Neural cell (in vitro differentiated cells): ENCODE data around the gene BET1L. TPM values are rescaled to one million over a fixed set of nuclear protein-coding genes. Genes with fewer than 3 reads are reported as not detected.
"Not testable (repeated sequence)": the region's sequence is repeated elsewhere in the genome, so short reads cannot be mapped to it uniquely, and the experiment has no call there.

ENCODE experiments used
- H2AFZ ChIP-seq: fragments of 200-600, 300-800 bp; sonication (generic), shearing (Covaris generic); 2 replicates; pipeline ENCODE4 v1.6.0; 2014; ENCODE audit warnings: low read depth, mild to moderate bottlenecking, antibody characterized with exemption, low read length, moderate library complexity
- H3F3A ChIP-seq: fragments of 200-600 bp; shearing (Covaris generic); 2 replicates; pipeline ENCODE4 v1.6.1; 2016; ENCODE audit warnings: mild to moderate bottlenecking, moderate library complexity, mixed read lengths, antibody characterized with exemption, low read length; ENCODE audit not compliant: insufficient read depth, poor library complexity, severe bottlenecking
- H3K27ac ChIP-seq: fragments of 200-600, 300-800 bp; sonication (generic), shearing (Covaris generic); 2 replicates; pipeline ENCODE4 v1.5.1; 2014; ENCODE audit warnings: mild to moderate bottlenecking, low read length, moderate library complexity
- H3K27me3 ChIP-seq: fragments of 300-800, 200-600 bp; sonication (generic), shearing (Covaris generic); 2 replicates; pipeline ENCODE4 v1.6.0; 2014; ENCODE audit warnings: mild to moderate bottlenecking, low read depth, low read length, moderate library complexity; ENCODE audit not compliant: insufficient read depth
- H3K36me3 ChIP-seq: fragments of 300-800, 200-600 bp; sonication (generic), shearing (Covaris generic); 2 replicates; pipeline ENCODE4 v1.5.1; 2014; ENCODE audit warnings: mild to moderate bottlenecking, antibody characterized with exemption, low read length, moderate library complexity; ENCODE audit not compliant: insufficient read depth
- H3K4me2 ChIP-seq: fragments of 300-800, 200-600 bp; sonication (generic), shearing (Covaris generic); 2 replicates; pipeline ENCODE4 v1.6.0; 2014; ENCODE audit warnings: mild to moderate bottlenecking, low read length
- H3K4me3 ChIP-seq: fragments of 300-800, 200-600 bp; sonication (generic), shearing (Covaris generic); 2 replicates; pipeline ENCODE4 v1.5.1; 2014; ENCODE audit warnings: mild to moderate bottlenecking, low read length, moderate library complexity
- H3K79me2 ChIP-seq: fragments of 200-600 bp; shearing (Covaris generic); replicated peaks from 2 replicates; pipeline ENCODE4 v1.6.0; 2014; ENCODE audit warnings: mild to moderate bottlenecking, low read length, moderate library complexity; ENCODE audit not compliant: insufficient read depth
- H3K9ac ChIP-seq: fragments of 300-800, 200-600 bp; sonication (generic), shearing (Covaris generic); 2 replicates; pipeline ENCODE4 v1.6.1; 2016; ENCODE audit warnings: mild to moderate bottlenecking, low read length, mixed read lengths
- H3K9me2 ChIP-seq: fragments of 200-600 bp; shearing (Covaris generic); 2 replicates; pipeline ENCODE4 v1.6.1; 2016; ENCODE audit warnings: mild to moderate bottlenecking, low read length, mixed read lengths; ENCODE audit not compliant: insufficient read depth
- H3K9me3 ChIP-seq: fragments of 200-600, 300-800 bp; sonication (generic), shearing (Covaris generic); 2 replicates; pipeline ENCODE4 v1.6.1; 2016; ENCODE audit warnings: mild to moderate bottlenecking, mixed run types, low read length, moderate library complexity, mixed read lengths
- H4K20me1 ChIP-seq: fragments of 200-600 bp; shearing (Covaris generic); 2 replicates; pipeline ENCODE4 v1.6.1; 2016; ENCODE audit warnings: mild to moderate bottlenecking, mixed run types; ENCODE audit not compliant: insufficient read depth
- RAD21 ChIP-seq: fragments of 450-650 bp; conservative IDR thresholded peaks from 2 replicates; pipeline ENCODE4 v1.6.1; 2014; ENCODE audit warnings: antibody characterized with exemption, mild to moderate bottlenecking, moderate library complexity
- SMC3 ChIP-seq: fragments of 450-650 bp; conservative IDR thresholded peaks from 2 replicates; pipeline ENCODE4 v1.6.1; 2014; ENCODE audit warnings: antibody characterized with exemption, mild to moderate bottlenecking, moderate library complexity; ENCODE audit not compliant: poor library complexity
- polyA plus RNA-seq: library from polyadenylated mRNA; depleted of rRNA; stranded (reverse); fragments of >200 nt; gene quantifications from 2 replicates; pipeline ENCODE4 v1.2.3, GENCODE V29; 2014
- TF ChIP-seq, protein P1 (sequence below): fragments of 450-650 bp; IDR thresholded peaks from 2 replicates; pipeline ENCODE4 v1.5.1; 2014; ENCODE audit warnings: antibody characterized with exemption, mild to moderate bottlenecking, moderate library complexity; ENCODE audit not compliant: poor library complexity, severe bottlenecking

The BET1L gene
- polyA plus RNA-seq, 1 donor from 2014 or later = 7.6 TPM

DNA sequence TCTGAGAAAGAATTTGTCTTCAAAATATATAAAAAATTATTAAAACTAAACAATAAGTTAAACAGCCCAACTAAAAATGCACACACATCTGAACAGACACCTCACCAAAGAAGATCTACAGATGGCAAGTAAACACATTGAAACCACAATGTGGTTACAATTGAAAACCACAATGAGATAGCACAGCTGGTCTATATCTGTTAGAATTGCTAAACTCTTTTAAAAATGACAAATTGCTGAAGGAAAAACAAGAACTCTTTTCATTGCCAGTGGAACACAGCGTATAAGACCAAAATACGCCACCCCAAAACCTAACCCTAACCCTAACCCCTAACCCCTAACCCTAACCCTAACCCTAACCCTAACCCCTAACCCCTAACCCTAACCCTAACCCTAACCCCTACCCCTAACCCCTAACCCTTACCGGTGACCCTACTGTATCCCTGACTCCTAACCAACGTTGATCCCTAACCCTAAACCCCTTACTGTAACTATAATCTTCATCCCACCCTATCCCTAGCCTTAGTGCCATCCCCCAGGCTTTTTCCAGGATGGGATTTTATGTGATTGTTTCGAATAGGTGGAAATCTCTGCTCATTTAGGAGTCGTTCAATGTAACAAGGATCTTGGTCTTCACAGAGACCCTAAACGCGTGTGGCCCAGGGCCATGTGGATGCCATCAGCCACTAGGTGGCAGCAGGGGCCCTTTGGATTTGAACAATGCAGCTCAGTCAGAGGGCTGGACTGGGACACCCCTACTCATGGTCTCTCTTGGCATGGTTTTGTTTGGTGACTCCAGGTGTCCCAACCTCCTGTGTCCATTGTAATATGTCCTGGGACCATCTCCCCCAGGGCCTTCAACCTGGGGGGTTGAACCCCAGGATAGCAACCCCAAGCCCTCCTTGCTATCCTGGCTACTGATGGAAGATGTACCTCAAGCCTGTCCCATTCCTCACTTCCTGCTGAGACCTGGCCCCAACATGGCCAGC is 15.4 kb downstream of the BET1L start:
- H3K36me3 ChIP-seq, H4K20me1 ChIP-seq, H2AFZ ChIP-seq, H3K9me2 ChIP-seq, H3K9ac ChIP-seq, H3F3A ChIP-seq, H3K79me2 ChIP-seq, H3K9me3 ChIP-seq, H3K4me2 ChIP-seq, H3K27me3 ChIP-seq, H3K4me3 ChIP-seq, H3K27ac ChIP-seq: not testable (repeated sequence)
- TF ChIP-seq RAD21 (peak; percentile 53), SMC3 (peak; percentile 54)
- TF ChIP-seq, protein P1, sequence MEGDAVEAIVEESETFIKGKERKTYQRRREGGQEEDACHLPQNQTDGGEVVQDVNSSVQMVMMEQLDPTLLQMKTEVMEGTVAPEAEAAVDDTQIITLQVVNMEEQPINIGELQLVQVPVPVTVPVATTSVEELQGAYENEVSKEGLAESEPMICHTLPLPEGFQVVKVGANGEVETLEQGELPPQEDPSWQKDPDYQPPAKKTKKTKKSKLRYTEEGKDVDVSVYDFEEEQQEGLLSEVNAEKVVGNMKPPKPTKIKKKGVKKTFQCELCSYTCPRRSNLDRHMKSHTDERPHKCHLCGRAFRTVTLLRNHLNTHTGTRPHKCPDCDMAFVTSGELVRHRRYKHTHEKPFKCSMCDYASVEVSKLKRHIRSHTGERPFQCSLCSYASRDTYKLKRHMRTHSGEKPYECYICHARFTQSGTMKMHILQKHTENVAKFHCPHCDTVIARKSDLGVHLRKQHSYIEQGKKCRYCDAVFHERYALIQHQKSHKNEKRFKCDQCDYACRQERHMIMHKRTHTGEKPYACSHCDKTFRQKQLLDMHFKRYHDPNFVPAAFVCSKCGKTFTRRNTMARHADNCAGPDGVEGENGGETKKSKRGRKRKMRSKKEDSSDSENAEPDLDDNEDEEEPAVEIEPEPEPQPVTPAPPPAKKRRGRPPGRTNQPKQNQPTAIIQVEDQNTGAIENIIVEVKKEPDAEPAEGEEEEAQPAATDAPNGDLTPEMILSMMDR = peak; percentile 58

DNA sequence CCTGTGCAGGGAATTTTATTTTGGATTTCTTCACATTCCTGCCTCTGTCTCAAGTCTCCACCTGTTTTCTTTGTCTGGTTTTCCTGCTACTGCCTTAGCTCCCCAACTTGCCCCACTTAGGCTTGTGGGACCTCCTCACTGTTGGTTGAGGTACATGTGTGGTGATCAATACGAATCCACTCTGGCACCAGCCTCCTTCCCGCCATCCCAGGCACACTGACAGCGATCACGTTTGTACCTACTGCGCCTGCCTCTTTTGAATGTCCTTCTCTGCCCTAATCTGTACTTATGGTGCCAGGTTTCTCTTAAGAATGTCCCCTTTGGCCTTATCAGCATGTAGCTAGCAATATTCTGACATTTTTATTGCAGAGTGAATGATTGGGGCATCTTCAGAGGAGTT is 16.7 kb downstream of the BET1L start:
- H3K9ac ChIP-seq, H3K36me3 ChIP-seq, H3K4me3 ChIP-seq, H3F3A ChIP-seq, H4K20me1 ChIP-seq, H3K27ac ChIP-seq, H2AFZ ChIP-seq, H3K9me3 ChIP-seq, H3K27me3 ChIP-seq, H3K79me2 ChIP-seq, H3K4me2 ChIP-seq, H3K9me2 ChIP-seq: not testable (repeated sequence)

DNA sequence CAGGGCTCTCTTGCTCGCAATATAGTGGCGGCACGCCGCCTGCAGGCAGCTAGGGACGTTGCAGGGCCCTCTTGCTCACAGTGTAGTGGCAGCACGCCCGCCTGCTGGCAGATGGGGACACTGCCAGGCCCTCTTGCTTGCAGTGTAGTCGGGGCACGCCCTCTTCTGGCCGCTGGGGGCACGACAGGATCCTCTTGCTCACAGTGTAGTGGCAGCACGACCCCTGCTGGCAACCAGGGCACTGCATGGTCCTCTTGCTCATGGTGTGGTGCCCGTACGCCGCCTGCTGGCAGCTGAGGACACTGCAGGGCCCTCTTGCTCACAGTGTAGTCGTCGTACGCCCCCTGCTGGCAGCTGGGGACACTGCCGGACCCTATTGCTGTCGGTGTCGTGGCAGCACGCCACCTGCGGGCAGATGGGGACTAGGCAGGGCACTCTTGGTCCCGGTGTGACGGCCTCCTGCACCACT is 17.3 kb downstream of the BET1L start:
- H3K27me3 ChIP-seq, H3K79me2 ChIP-seq, H3K4me3 ChIP-seq, H3K27ac ChIP-seq, H4K20me1 ChIP-seq, H3K4me2 ChIP-seq, H3F3A ChIP-seq, H3K9me2 ChIP-seq, H2AFZ ChIP-seq, H3K36me3 ChIP-seq, H3K9ac ChIP-seq, H3K9me3 ChIP-seq: not testable (repeated sequence)

DNA sequence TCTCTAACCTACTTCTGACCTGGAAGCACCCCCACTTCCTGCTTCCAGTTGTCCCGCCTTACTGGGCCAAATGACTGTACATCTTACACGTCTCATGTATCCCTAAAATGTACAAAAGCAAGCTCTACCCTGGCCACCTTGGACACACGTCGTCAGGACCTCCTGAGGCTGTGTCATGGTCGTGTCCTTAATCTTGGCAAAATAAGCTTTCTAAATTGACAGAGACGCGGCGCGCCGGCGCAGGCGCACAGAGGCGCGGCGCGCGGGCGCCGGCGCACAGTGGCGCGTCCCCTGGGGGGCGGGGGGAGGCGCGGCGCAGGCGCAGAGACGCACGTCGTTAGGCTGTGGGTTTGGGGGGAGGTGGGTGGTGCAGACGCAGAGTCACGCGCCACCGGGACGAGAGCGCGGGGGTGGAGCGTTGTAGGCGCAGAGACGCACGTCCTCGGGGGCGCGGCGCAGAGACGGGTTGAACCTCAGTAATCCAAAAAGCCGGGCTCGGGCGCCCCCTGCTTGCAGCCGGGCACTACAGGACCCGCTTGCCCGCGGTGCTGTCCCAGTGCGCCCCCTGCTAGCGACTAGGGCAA is 17.9 kb downstream of the BET1L start:
- H3K36me3 ChIP-seq, H3K9ac ChIP-seq, H3K9me2 ChIP-seq, H4K20me1 ChIP-seq, H3K27ac ChIP-seq, H2AFZ ChIP-seq, H3K27me3 ChIP-seq, H3K9me3 ChIP-seq, H3K4me2 ChIP-seq, H3K79me2 ChIP-seq, H3F3A ChIP-seq, H3K4me3 ChIP-seq: not testable (repeated sequence)

GRCh38 chr11:180242-180641 is 27.0 kb downstream of the BET1L start:
- not testable (repeated sequence) for H3K27ac ChIP-seq, H3K27me3 ChIP-seq

More at GRCh38 chr11:180242-180641, 27.0 kb downstream of the BET1L start:
- not testable (repeated sequence) for H2AFZ ChIP-seq, H4K20me1 ChIP-seq, H3K9me3 ChIP-seq, H3F3A ChIP-seq, H3K36me3 ChIP-seq, H3K4me2 ChIP-seq, H3K4me3 ChIP-seq, H3K9me2 ChIP-seq, H3K9ac ChIP-seq, H3K79me2 ChIP-seq
